Measurements from ENCODE around the gene MUC5B. TPM values are rescaled to one million over a fixed set of nuclear protein-coding genes. Genes with fewer than 3 reads are reported as not detected.

Gene MUC5B
- total RNA-seq, 1 donor from 2014 or later, result not detected

- no peaks in the 10 kb centered on the region for H3K36me3 Mint-ChIP-seq (ENCODE audit: unreplicated experiment)
- peak; percentile 15 for DNase-seq
- peaks cover 7% of the 10 kb centered on the region for H3K27me3 Mint-ChIP-seq (ENCODE audit: unreplicated experiment)
- H3K27ac Mint-ChIP-seq (ENCODE audit: unreplicated experiment), result no peak overlapping the region
- TF ChIP-seq, protein P1, sequence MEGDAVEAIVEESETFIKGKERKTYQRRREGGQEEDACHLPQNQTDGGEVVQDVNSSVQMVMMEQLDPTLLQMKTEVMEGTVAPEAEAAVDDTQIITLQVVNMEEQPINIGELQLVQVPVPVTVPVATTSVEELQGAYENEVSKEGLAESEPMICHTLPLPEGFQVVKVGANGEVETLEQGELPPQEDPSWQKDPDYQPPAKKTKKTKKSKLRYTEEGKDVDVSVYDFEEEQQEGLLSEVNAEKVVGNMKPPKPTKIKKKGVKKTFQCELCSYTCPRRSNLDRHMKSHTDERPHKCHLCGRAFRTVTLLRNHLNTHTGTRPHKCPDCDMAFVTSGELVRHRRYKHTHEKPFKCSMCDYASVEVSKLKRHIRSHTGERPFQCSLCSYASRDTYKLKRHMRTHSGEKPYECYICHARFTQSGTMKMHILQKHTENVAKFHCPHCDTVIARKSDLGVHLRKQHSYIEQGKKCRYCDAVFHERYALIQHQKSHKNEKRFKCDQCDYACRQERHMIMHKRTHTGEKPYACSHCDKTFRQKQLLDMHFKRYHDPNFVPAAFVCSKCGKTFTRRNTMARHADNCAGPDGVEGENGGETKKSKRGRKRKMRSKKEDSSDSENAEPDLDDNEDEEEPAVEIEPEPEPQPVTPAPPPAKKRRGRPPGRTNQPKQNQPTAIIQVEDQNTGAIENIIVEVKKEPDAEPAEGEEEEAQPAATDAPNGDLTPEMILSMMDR (IDR thresholded peaks at IDR 0.05; ENCODE audit: partially characterized antibody, unreplicated experiment), result no peak
- H3K4me1 Mint-ChIP-seq (ENCODE audit: low read depth, unreplicated experiment), result peaks cover 1% of the 10 kb centered on the region
- H3K4me3 Mint-ChIP-seq (ENCODE audit: unreplicated experiment), result no peak overlapping the region
- H3K9me3 Mint-ChIP-seq (ENCODE audit: unreplicated experiment), result peaks cover 5% of the 10 kb centered on the region
These were observed 2.7 kb upstream of the MUC5B start for GRCh38 chr11:1219834-1220815.

- H3K27ac Mint-ChIP-seq (ENCODE audit: unreplicated experiment), result no peak overlapping the region
- H3K4me1 Mint-ChIP-seq (ENCODE audit: low read depth, unreplicated experiment), result peaks cover 1% of the 10 kb centered on the region
These were observed 1.7 kb upstream of the MUC5B start for GRCh38 chr11:1220941-1221721.

DNA sequence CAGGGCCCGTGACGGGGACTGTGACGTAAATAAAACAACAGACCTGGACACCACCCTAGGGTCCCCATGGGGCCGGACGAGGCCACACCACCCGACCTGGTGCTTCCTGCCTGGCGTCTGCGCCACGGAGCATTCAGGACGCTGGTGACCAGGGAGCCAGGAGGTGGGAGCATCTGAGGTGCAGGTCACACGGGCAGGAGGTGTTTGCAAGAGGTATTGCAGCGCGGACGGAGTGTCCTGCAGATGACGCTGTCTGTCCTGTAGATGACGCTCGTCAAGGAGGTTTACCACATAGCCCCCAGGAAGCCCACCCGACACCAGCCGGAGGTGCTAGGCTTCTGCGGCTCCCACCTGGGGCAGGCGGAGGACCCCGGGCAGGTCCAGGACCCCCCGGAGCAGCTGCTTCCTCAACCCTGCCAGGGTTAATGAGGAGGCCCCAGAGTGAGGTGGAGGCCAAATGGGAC is 986 bp upstream of the MUC5B start:
- peak; percentile 9 for DNase-seq

More at GRCh38 chr11:1220941-1221721, 1.7 kb upstream of the MUC5B start:
- TF ChIP-seq, protein P1 (IDR thresholded peaks at IDR 0.05; ENCODE audit: partially characterized antibody, unreplicated experiment), result no peak
- H3K9me3 Mint-ChIP-seq (ENCODE audit: unreplicated experiment), result peaks cover 5% of the 10 kb centered on the region
- peaks cover 7% of the 10 kb centered on the region for H3K27me3 Mint-ChIP-seq (ENCODE audit: unreplicated experiment)
- peak; percentile 25 for DNase-seq
- no peaks in the 10 kb centered on the region for H3K36me3 Mint-ChIP-seq (ENCODE audit: unreplicated experiment)
- H3K4me3 Mint-ChIP-seq (ENCODE audit: unreplicated experiment), result no peak overlapping the region

DNA sequence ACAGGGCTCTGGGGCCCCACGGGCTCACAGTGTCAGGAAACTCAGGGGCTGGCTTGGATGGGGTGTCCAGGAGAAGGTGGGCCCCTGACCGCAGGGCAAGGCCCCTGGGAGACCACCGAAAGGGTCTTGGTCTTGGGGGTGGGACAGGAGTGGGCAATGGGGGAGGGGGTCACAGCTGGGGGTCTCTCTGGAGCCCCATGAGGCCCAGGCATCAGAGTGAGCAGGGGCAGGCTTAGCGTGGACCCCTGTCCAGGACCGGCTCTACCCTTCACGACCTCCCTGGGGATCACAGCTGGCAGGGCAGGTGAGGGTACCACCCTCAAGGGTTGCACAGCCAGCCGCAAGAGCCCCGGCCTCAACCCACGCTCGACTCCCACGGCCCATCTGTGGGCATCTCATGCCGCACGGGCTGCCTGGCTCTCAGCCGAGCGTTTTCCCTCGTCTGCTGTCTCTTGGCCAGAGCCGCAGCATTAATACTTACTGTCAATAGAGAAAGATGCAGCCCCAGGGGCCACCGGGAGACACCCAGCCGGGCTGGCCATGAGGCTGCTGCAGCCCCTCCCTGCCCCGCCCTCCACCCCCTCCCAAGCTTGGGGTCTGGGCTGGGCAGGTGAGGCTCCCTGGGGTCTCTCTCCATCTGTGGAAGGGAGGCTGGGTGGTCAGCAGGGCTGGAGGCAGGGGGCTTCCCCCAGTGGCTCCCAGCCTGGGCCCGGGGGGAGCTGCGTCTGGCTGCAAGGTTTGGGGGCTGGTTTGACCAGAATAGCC is 662 bp downstream of the MUC5B start:
- Mint-ChIP-seq H3K9me3 (ENCODE audit: unreplicated experiment) (peaks cover 1% of the 10 kb centered on the region), H3K4me3 (ENCODE audit: unreplicated experiment) (no peak overlapping the region), H3K27me3 (ENCODE audit: unreplicated experiment) (peaks cover 2% of the 10 kb centered on the region), H3K27ac (ENCODE audit: unreplicated experiment) (no peak overlapping the region), H3K36me3 (ENCODE audit: unreplicated experiment) (no peaks in the 10 kb centered on the region), H3K4me1 (ENCODE audit: low read depth, unreplicated experiment) (peaks cover 1% of the 10 kb centered on the region)
- TF ChIP-seq, protein P1 (IDR thresholded peaks at IDR 0.05; ENCODE audit: partially characterized antibody, unreplicated experiment), result no peak
- DNase-seq, result peak; percentile 11

More for the DNA sequence above, 986 bp upstream of the MUC5B start:
- peaks cover 1% of the 10 kb centered on the region for H3K4me1 Mint-ChIP-seq (ENCODE audit: low read depth, unreplicated experiment)
- H3K9me3 Mint-ChIP-seq (ENCODE audit: unreplicated experiment), result peaks cover 5% of the 10 kb centered on the region
- H3K36me3 Mint-ChIP-seq (ENCODE audit: unreplicated experiment), result no peaks in the 10 kb centered on the region
- TF ChIP-seq, protein P1 (IDR thresholded peaks at IDR 0.05; ENCODE audit: partially characterized antibody, unreplicated experiment), result no peak
- no peak overlapping the region for H3K4me3 Mint-ChIP-seq (ENCODE audit: unreplicated experiment)
- peaks cover 5% of the 10 kb centered on the region for H3K27me3 Mint-ChIP-seq (ENCODE audit: unreplicated experiment)
- no peak overlapping the region for H3K27ac Mint-ChIP-seq (ENCODE audit: unreplicated experiment)
